GM18505 (cell line): ENCODE data around the gene MYCN.
"Not testable (repeated sequence)": the region's sequence is repeated elsewhere in the genome, so short reads cannot be mapped to it uniquely, and the experiment has no call there.

Experiments
- ATAC-seq: cut with Tn5 transposase; IDR thresholded peaks from one replicate; pipeline ENCODE4 v1.9.1; 2021; ENCODE audit not compliant: unreplicated experiment
- POLR2A ChIP-seq: IDR thresholded peaks from 4 replicates; pipeline ENCODE4 v1.6.1; 2011; ENCODE audit warnings: borderline replicate concordance; ENCODE audit not compliant: insufficient read depth, insufficient read length; ENCODE audit errors: extremely low read depth

Gene MYCN

DNA sequence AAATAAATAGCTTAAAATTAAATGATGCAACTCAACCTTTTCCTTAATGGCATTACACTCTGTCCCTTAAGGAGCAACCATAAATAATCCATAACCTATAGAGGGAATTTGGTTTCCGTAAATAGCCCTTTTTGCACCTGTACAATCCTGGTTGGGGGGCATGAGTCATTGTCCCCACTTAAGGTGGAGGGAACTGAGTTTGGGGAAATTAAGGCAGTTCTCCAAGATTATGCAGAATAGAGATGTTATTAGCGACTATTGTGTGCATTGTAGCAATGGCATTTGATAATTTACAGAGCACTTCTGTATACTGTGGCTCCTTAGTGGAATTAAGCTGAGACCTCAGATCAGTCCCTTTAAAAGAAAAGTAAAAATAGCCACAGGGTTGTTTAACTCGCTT lies 6.6 kb downstream of the MYCN start:
- TF ChIP-seq POLR2A = no peak
- no peak for ATAC-seq

DNA sequence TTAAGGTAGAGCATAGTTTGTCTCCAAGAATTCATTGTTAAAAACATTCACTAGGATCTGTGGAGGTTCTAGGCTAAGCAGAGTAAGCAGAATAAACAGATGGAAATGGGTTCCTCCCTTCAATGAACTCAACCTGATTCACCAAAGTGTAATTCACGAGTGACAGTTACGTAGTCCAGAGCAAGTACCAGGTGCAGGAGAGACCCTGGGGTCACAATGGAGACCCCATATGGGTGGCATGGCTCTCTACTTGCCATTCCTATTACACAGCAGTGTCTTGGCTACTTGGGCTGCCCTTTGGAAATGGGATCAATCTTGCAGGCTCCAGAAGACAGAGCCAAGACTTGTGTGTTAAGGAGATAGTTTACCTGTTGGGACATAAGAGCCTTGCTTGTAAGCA lies 7.1 kb downstream of the MYCN start:
- no peak for ATAC-seq
- no peak for TF ChIP-seq POLR2A

DNA sequence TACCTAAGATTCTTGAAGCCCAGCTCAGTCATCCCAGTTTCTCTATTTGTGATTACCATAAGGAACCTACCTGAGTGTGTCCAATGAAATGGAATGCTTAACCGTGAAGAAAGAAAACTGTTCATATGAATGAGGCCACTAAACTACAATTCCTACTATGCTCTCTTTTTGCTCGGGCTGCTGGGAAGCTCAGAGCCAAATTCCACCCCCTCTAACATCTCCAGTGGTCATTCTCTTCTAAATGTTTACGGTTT lies 8.3 kb downstream of the MYCN start:
- TF ChIP-seq POLR2A = no peak
- no peak for ATAC-seq

DNA sequence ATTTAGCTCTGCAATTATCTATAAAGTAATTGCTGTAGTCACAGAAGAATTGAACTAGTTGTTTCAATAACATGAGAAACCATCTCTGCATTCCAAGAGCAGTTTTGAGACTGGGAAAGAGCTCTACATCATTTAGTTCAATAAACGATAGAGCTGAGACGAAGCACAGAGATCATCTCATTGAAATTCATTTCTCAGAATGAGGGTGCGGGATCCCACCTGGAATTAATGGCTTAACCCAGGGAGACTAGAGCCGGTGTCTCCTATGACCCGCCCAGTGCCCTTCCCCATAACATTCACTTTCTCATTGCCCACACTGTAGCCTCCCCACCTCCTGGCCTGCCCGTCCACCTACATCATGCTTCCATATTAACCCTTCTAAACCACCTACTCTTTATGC lies 8.8 kb downstream of the MYCN start:
- no peak for ATAC-seq

DNA sequence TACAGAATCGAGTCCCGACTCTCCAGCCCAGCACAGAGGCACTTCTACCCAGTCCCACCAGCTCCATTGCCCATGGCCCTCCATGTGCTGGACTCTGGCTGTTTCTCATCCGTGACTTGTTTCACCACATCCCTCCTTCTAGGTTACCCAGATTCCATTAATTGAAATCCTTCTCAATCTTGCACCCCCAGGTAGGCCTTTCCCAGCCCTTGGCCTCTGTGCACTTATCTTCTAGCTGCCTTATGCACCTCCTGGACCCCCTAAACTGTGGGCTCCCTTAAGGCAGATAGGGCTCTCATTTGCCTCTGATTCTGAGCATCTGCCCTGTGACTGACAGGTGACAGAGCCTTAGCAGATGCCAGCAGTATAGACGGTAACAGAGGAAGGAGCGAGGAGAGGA lies 9.2 kb downstream of the MYCN start:
- no peak for TF ChIP-seq POLR2A
- ATAC-seq = no peak

More for the DNA sequence above, 8.8 kb downstream of the MYCN start:
- TF ChIP-seq POLR2A = no peak

DNA sequence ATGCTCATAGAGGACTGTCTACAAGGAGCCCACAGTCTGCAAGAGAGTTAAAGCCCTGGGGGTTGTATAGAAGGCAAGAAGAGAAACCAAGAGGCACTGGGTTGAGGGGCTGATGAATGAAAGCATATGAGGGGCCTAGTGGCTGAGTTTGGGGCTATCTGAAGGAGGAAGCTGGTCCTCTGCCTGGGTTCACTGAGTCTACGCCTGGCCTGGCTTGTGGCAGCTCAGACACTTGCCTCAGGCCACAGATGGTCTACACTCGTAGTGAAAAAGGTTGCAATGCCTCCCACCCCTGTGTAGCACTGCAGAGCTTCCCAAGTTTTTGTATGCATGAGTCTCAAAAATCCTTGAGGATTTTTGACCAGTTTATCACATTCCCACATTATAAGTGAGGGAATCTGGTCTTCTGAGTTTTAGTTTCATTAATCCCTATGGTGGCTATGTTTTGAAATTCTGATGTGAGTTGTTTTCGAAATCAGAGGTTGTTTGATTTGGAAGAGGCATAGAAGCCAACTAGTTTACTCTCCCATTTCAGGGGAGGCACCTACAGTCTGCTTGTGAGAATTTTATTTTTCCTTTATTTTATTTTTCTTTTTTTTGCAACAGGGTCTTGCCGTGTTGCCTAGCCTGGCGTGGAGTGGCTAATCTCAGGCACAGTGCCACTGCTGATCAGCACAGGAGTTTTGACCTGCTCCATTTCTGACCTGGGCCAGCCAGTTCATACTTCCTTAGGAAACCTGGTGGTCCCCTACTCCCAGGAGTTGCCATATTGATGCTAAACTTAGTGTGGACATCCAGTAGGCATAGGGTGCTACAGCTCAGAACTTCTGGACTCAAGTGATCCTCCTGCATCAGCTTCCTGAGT lies 10.0 kb downstream of the MYCN start:
- TF ChIP-seq POLR2A = no peak
- no peak for ATAC-seq

DNA sequence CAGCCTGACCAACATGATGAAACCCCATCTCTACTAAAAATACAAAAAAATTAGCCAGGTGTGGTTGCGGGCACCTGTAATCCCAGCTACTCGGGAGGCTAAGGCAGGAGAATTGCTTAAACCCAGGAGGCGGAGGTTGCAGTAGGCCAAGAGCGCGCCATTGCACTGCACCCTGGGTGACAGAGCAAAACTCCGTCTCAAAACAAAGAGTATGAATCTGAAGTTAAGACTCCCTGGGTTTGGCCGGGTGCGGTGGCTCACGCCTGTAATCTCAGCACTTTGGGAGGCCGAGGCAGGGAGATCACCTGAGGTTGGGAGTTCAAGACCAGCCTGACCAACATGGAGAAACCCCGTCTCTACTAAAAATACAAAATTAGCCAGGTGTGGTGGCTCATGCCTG lies 11.6 kb downstream of the MYCN start:
- not testable (repeated sequence) for ATAC-seq

DNA sequence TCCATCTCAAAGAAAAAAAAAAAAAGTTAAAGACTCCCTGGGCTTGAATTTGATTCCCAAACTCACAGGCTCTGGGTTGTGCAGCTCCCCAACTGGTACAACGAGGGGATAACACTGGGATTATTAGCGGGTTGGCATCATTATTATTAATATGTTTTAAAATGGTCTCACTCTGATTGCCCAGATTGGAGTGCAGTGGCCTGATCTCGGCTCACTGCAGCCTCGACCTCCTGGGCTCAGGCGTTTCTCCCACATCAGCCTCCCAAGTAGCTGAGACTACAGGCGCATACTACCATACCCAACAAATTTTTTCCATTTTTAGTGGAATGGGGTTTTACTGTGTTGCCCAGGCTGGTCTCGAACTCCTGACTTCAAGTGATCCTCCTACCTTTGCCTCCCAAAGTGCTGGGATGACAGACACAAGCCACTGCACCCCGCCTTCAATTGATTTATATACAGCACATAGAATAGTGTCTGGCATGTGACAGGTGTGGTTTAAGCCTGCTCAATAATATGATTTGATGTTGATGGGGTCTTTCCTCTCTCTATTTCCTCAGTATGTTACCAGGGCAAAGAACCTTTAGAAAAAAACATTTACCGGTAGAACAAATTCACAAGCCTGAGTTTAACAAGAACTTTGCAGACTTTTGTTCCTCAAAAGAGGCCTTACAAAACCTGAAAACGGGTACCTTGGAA lies 12.2 kb downstream of the MYCN start:
- no peak for ATAC-seq

DNA sequence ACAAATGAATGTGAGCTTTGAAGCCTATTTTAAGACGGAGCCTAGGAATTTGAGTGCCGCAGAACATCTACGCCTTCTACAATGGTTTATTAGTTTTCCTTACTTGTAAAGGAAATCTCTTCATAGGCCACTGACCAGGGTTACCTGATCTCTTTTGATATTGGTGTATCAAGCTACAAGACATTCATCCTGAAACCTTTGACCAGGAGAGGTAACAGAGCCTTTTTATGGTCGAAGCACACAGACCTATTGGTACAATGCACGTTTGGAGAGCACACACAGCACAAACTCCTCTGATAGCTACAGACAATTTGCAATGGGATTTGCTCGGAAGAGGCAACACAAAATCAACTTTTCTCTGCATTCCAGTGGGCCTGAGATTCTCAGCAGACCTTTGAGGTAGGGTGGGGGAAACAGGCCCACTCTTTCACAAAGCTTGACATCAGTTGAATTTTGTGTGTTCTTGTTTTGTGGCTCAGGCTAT lies 12.8 kb downstream of the MYCN start:
- no peak for ATAC-seq
- TF ChIP-seq POLR2A = no peak

More for the DNA sequence above, 12.2 kb downstream of the MYCN start:
- no peak for TF ChIP-seq POLR2A

DNA sequence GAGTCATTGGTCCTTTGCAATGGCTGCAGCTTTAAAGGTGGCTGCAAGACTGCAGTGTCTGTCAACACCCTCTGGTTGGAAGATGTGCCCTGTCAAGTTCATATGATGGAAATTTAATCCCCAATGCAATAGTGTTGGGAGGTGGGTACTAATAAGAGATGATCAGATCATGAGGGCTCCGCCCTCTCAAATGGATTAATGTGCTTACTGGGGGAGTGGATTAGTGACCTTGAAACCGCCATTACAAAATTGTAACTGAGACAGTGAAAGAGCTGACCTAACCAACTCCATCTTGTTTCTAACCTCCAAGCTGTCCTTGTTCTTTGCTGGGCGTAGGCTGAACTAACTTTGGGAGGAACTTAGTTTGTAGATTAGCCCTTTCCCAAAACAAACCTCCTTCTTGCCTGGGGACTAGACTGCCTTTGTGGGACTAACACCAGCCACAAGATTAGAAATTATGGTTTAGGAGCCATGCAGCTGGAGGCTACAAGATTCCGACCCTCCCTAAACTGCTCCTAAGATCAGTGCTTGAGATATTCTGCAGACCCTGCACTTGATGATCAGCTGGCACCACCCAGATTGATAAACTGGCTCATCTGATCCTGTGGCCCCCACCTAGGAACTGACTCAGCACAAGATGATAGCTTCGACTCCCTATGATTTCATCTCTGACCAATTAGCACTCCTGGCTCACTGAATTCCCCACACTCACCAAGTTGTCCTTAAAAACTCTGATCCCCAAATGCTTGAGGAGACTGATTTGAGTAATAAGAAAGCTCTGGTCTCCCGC lies 13.7 kb downstream of the MYCN start:
- TF ChIP-seq POLR2A = no peak
- ATAC-seq = no peak

DNA sequence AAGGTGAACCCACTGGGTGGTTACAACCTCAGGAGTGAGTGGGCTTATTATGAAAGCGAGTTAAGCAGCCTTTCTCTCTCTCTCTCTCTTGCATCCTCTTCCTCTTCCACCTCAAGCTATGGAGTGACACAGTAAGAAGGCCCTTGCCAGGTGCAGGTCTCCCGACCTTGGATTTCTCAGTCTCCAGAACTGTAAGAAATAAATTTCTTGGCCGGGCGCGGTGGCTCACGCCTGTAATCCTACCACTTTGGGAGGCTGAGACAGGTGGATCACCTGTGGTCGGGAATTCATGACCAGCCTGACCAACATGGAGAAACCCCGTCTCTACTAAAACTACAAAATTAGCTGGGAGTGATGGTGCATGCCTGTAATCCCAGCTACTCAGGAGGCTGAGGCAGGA lies 14.4 kb downstream of the MYCN start:
- ATAC-seq = no peak
- TF ChIP-seq POLR2A = no peak

DNA sequence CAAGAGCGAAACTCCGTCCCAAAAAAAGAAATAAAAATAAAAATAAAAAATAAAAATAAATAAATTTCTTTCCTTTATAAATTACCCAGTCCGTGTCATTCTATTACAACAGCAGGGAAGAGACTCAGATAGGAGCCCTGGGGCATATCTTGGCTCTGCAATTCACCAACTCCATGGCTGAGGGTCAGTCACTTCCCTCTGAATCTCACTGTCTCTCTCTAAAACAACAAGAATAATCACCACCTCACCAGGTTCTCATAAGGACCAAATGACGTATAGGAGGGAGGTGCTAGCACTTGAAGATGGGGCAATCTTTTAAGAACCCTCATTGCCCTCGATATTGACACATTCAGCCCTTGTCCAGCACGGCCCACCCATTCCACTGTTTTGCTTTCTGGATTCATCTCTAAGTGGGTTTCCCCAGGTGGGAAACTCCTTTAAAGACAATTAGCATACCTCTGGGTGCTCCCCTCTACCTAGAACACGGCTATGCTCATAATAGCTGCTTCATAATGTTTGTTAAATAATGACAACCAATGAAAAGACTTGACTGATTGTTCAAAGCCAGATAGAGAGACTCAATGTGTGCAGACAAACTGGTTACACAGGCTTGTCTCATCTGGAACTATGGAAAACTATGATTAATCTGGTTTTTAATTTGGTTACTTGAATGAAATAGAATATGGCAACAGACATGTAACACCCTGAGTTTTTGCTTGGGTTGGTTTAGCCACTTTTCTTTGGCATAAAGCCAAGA lies 15.1 kb downstream of the MYCN start:
- TF ChIP-seq POLR2A = no peak

DNA sequence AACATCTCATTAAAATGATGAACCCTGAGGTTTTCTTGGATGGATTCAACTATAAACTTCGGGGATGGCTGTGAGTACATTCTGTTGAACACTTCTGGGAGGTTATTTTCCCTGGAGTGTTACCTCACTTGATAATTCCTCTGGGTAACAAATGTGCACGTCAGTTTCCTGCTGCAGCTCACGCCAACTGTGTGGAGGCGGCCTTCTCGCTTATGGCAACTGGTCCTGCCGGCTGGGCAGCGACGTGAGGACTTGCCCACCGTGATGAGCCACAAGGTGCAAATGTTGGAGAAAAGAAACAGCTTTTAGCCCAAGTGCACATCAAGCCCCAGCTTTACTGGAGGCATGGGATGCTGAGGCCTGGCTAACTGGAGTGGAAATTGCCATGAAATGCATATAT lies 15.9 kb downstream of the MYCN start:
- no peak for TF ChIP-seq POLR2A
- no peak for ATAC-seq

More for the DNA sequence above, 15.1 kb downstream of the MYCN start:
- ATAC-seq = no peak
